ENCODE results near the gene DTD2. TPM values are rescaled to one million over a fixed set of nuclear protein-coding genes. Genes with fewer than 3 reads are reported as not detected.
"Not testable (repeated sequence)": the region's sequence is repeated elsewhere in the genome, so short reads cannot be mapped to it uniquely, and the experiment has no call there.

DTD2 gene
- total RNA-seq, 1 donor from 2014 or later, result 22.2 TPM

DNA sequence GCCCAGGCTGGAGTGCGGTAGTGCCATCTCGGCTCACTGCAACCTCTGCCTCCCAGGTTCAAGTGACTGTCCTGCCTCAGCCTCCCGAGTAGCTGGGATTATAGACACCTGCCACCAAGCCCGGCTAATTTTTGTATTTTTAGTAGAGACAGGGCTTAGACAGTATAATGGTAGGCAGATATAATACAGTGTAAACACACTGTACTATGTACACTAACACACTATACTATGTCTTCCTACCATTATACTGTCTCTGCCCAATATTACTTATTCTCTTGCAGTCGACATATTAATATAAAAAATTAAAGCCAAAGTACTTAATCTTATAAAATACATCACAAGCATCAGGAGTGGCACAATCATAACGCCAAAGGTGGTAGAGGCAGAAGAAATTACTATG, 15.0 kb downstream of the DTD2 start:
- DNase-seq (ENCODE audit: low spot score, unreplicated experiment), result no peak
- Mint-ChIP-seq H3K4me3 (ENCODE audit: low read depth) (no peak overlapping the region), H3K27me3 (no peaks in the 10 kb centered on the region), H3K4me1 (ENCODE audit: low read depth) (no peaks in the 10 kb centered on the region), H3K36me3 (ENCODE audit: insufficient read depth) (peaks cover 15% of the 10 kb centered on the region), H3K9me3 (ENCODE audit: low read depth) (peaks cover 7% of the 10 kb centered on the region), H3K27ac (no peak overlapping the region)
- TF ChIP-seq CTCF (IDR thresholded peaks at IDR 0.05; ENCODE audit: unreplicated experiment), result no peak

DNA sequence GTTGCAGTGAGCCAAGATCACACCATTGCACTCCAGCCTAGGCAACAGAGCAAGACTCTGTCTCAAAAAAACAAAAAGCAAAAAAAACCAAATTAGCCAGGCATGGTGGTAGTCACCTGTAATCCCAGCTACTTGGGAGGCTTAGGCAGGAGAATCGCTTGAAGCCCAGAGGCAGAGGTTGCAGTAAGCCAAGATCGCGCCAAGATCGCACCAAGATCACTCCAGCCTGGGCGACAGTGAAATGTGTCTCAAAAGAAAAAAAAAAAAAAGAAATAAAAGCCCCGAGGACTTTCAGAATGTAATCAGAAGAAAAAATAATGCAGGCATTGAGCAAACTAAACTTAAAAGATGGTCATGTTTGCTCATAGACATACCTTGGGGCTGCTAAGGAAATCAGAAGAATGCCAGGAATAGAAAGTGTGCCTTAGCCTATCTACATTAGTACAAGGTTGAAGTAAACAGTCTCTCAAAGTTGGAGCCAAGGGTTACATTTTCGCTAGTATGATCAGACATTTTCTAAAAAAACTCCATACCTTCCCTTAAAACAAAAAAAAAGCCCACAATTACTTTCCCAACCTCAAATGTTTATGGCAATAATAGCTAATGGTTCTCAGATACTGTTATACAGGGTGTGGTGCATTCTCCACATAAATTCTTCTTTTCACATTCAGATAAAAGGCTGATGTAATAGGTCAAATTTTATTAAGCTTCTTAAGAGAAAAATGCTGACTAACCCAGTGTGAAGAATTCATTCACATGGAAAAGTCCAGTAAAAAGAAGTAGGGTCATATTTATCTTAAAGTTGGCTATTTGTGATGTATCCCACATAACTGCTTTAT, 15.8 kb downstream of the DTD2 start:
- no peak overlapping the region for H3K4me3 Mint-ChIP-seq (ENCODE audit: low read depth)
- no peak for TF ChIP-seq CTCF (IDR thresholded peaks at IDR 0.05; ENCODE audit: unreplicated experiment)
- H3K4me1 Mint-ChIP-seq (ENCODE audit: low read depth), result no peaks in the 10 kb centered on the region
- H3K9me3 Mint-ChIP-seq (ENCODE audit: low read depth), result peaks cover 7% of the 10 kb centered on the region
- H3K27ac Mint-ChIP-seq, result no peak overlapping the region
- H3K36me3 Mint-ChIP-seq (ENCODE audit: insufficient read depth), result peaks cover 15% of the 10 kb centered on the region
- H3K27me3 Mint-ChIP-seq, result no peaks in the 10 kb centered on the region
- no peak for DNase-seq (ENCODE audit: low spot score, unreplicated experiment)

- Mint-ChIP-seq H3K9me3 (ENCODE audit: low read depth) (peaks cover 7% of the 10 kb centered on the region), H3K27ac (no peak overlapping the region), H3K36me3 (ENCODE audit: insufficient read depth) (peaks cover 17% of the 10 kb centered on the region), H3K4me3 (ENCODE audit: low read depth) (no peak overlapping the region), H3K27me3 (no peaks in the 10 kb centered on the region), H3K4me1 (ENCODE audit: low read depth) (no peaks in the 10 kb centered on the region)
- no peak for TF ChIP-seq CTCF (IDR thresholded peaks at IDR 0.05; ENCODE audit: unreplicated experiment)
- DNase-seq (ENCODE audit: low spot score, unreplicated experiment), result no peak
Measured at GRCh38 chr14:31440280-31440679, 17.0 kb downstream of the DTD2 start.

DNA sequence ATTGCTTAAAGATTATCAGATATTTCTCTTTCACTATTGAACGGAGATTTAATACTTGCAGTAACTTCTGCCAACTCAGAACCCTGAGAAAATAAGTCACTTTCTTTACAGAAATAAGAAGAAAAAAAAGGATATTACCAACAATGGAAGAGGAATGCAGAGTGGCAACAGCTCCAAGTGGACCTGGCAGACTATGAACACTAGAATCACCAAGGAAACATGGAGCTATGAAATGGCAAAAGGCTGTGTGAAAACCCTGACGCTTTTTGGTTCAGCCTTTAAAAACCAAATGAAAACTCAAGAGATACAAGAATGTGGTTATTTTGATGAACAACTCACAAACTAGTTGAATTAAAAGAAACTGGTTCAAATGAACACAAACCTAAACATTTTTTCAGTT, 17.7 kb downstream of the DTD2 start:
- no peak overlapping the region for H3K27ac Mint-ChIP-seq
- H3K4me3 Mint-ChIP-seq (ENCODE audit: low read depth), result no peak overlapping the region
- H3K9me3 Mint-ChIP-seq (ENCODE audit: low read depth), result peaks cover 7% of the 10 kb centered on the region
- TF ChIP-seq CTCF (IDR thresholded peaks at IDR 0.05; ENCODE audit: unreplicated experiment), result no peak
- no peaks in the 10 kb centered on the region for H3K27me3 Mint-ChIP-seq
- peaks cover 17% of the 10 kb centered on the region for H3K36me3 Mint-ChIP-seq (ENCODE audit: insufficient read depth)
- no peaks in the 10 kb centered on the region for H3K4me1 Mint-ChIP-seq (ENCODE audit: low read depth)
- no peak for DNase-seq (ENCODE audit: low spot score, unreplicated experiment)

DNA sequence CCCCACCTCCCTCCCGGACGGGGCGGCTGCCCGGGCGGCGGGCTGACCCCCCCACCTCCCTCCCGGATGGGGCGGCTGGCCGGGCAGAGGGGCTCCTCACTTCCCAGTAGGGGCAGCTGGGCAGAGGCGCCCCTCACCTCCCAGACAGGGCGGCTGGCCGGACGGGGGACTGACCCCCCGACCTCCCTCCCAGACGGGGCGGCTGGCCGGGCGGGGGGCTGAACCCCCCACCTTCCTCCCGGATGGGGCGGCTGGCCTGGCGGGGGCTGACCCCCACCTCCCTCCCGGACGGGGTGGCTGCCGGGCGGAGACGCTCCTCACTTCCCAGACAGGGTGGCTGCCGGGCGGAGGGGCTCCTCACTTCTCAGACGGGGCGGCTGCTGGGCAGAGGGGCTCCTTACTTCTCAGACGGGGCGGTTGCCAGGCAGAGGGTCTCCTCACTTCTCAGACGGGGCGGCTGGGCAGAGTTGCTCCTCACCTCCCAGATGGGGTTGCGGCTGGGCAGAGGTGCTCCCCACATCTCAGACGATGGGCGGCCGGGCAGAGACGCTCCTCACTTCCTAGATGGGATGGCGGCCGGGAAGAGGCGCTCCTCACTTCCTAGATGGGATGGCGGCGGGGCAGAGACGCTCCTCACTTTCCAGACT, 20.1 kb downstream of the DTD2 start:
- H3K36me3 Mint-ChIP-seq (ENCODE audit: insufficient read depth), result peaks cover 19% of the 10 kb centered on the region
- H3K4me1 Mint-ChIP-seq (ENCODE audit: low read depth); H3K4me3 Mint-ChIP-seq (ENCODE audit: low read depth); H3K27me3 Mint-ChIP-seq; DNase-seq (ENCODE audit: low spot score, unreplicated experiment); H3K27ac Mint-ChIP-seq; H3K9me3 Mint-ChIP-seq (ENCODE audit: low read depth): not testable (repeated sequence)

Measured in progenitor cell of endocrine pancreas (in vitro differentiated cells).